GM12865 (cell line): ENCODE measurements around the gene ADGRL1.
A peak's percentile ranks its signal among the peaks of the same experiment; 100 is the strongest.

ENCODE experiments used
- DNase-seq: peaks from one replicate; pipeline ENCODE4 v3.0.0; 2010; ENCODE audit warnings: low read depth
- H3K4me3 ChIP-seq: 2 replicates; pipeline ENCODE4 v1.5.1; 2011; ENCODE audit warnings: mild to moderate bottlenecking, low read depth, low read length, control low read depth
- TF ChIP-seq, protein P1 (sequence below): IDR thresholded peaks from 2 replicates; pipeline ENCODE4 v1.5.1; 2011; ENCODE audit warnings: low read length, control low read depth, low read depth, inconsistent platforms; ENCODE audit not compliant: insufficient read depth; ENCODE audit errors: missing control alignments

Gene ADGRL1

GRCh38 chr19:14135985-14136508 is 69.9 kb downstream of the ADGRL1 start:
- DNase-seq, result no peak
- H3K4me3 ChIP-seq, result peak overlapping the region; percentile 93
- TF ChIP-seq, protein P1, sequence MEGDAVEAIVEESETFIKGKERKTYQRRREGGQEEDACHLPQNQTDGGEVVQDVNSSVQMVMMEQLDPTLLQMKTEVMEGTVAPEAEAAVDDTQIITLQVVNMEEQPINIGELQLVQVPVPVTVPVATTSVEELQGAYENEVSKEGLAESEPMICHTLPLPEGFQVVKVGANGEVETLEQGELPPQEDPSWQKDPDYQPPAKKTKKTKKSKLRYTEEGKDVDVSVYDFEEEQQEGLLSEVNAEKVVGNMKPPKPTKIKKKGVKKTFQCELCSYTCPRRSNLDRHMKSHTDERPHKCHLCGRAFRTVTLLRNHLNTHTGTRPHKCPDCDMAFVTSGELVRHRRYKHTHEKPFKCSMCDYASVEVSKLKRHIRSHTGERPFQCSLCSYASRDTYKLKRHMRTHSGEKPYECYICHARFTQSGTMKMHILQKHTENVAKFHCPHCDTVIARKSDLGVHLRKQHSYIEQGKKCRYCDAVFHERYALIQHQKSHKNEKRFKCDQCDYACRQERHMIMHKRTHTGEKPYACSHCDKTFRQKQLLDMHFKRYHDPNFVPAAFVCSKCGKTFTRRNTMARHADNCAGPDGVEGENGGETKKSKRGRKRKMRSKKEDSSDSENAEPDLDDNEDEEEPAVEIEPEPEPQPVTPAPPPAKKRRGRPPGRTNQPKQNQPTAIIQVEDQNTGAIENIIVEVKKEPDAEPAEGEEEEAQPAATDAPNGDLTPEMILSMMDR, result no peak

- TF ChIP-seq, protein P1, result no peak
- peak overlapping the region; percentile 93 for H3K4me3 ChIP-seq
- DNase-seq, result no peak
Observed at GRCh38 chr19:14135355-14135754, 70.6 kb downstream of the ADGRL1 start.

DNA sequence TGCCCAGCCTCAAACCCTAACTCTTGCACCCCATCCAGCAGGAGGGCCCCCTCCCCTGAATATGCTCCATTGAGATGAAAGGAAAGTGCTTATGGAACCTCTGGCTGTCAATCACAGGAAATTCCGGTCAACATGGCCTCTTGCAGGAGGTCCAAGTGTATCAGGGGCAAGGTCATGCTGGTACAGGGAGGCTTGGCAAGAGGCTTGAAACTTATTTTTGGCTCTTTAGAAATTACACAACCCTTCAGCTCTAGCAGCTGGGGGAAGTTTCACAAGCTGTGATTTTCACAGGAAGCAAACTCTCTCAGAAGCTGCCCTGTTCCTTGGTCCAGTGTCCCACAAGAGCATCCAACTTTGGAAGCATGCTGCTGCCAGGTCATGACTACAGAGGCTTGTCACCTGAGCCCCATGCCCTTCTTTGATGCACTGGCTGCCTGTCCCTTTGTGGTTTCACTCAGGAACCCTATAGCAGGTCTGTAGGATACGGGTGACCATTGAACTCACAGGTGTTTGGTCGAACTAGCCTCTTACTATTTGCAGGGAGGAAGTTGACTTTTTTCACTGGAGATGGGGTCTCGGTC is 78.0 kb downstream of the ADGRL1 start:
- DNase-seq, result peak; percentile 87
- TF ChIP-seq, protein P1, result no peak
- H3K4me3 ChIP-seq, result peak overlapping the region; percentile 18; the same call in 1 of the 2 replicates

- DNase-seq, result no peak
- TF ChIP-seq, protein P1, result no peak
- no peak overlapping the region for H3K4me3 ChIP-seq
Observed at GRCh38 chr19:14127176-14127575, 78.8 kb downstream of the ADGRL1 start.

GRCh38 chr19:14122924-14123323 is 83.0 kb downstream of the ADGRL1 start:
- no peak overlapping the region for H3K4me3 ChIP-seq
- TF ChIP-seq, protein P1, result no peak
- no peak for DNase-seq

- DNase-seq, result no peak
- H3K4me3 ChIP-seq, result no peak overlapping the region
- TF ChIP-seq, protein P1, result no peak
Observed at GRCh38 chr19:14120497-14120780, 85.5 kb downstream of the ADGRL1 start.
